ENCODE results near the gene SNTG2. TPM values are rescaled to one million over a fixed set of nuclear protein-coding genes. Genes with fewer than 3 reads are reported as not detected.

Gene SNTG2
- total RNA-seq, 2 donors from 2014 or later = 2.0 to 5.0 TPM

DNA sequence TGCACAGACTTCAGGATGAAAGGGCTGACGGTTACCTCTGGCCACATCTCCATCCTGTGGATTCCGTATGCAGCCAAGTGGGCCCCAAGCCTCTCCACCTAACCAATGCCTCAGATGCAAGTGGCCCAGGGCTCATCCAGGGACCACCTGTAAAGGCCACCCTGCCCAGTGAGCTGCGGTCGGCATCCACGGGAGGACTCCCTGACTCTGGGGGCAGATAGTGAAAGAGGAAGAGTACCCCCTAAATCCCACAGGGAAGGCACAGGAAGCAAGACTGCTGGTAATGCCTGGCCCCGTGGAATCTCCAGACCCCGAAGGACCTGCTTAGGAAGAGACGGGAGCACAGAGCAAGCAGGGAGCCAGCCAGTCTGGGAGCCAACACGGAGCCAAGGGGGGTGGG is 451.4 kb downstream of the SNTG2 start:
- H3K36me3 ChIP-seq = no peaks in the 10 kb centered on the region
- no peaks in the 10 kb centered on the region for H3K4me1 ChIP-seq (replicated peaks)
- 88% methylated on average over 9 of the region's 9 CpGs for WGBS
- DNase-seq (ENCODE audit: low spot score) = no peak
- intact Hi-C loops (cut with DNase I) = no loop called here
- no peaks in the 10 kb centered on the region for H3K27me3 ChIP-seq (replicated peaks; ENCODE audit: insufficient read depth)
- no peak overlapping the region for H3K4me3 ChIP-seq
- TF ChIP-seq POLR2AphosphoS5 (IDR thresholded peaks at IDR 0.05) = no peak
- no peak for TF ChIP-seq POLR2A (IDR thresholded peaks at IDR 0.05)
- TF ChIP-seq CTCF (IDR thresholded peaks at IDR 0.05) = no peak
- no peaks in the 10 kb centered on the region for H3K9me3 ChIP-seq
- H3K27ac ChIP-seq = no peak overlapping the region

GRCh38 chr2:1403565-1403964 is 452.9 kb downstream of the SNTG2 start:
- H3K4me1 ChIP-seq (replicated peaks) = no peaks in the 10 kb centered on the region
- no peak overlapping the region for H3K4me3 ChIP-seq
- H3K9me3 ChIP-seq = no peaks in the 10 kb centered on the region
- 88% methylated on average over 12 of the region's 12 CpGs for WGBS
- no peak for TF ChIP-seq POLR2A (IDR thresholded peaks at IDR 0.05)
- no peak for TF ChIP-seq POLR2AphosphoS5 (IDR thresholded peaks at IDR 0.05)
- no peak for TF ChIP-seq CTCF (IDR thresholded peaks at IDR 0.05)
- intact Hi-C loops (cut with DNase I) = no loop called here
- no peak overlapping the region for H3K27ac ChIP-seq
- no peaks in the 10 kb centered on the region for H3K27me3 ChIP-seq (replicated peaks; ENCODE audit: insufficient read depth)
- H3K36me3 ChIP-seq = no peaks in the 10 kb centered on the region
- no peak for DNase-seq (ENCODE audit: low spot score)

GRCh38 chr2:1405124-1405523 is 454.5 kb downstream of the SNTG2 start:
- Histone ChIP-seq H3K4me1 (replicated peaks) (no peaks in the 10 kb centered on the region), H3K27ac (no peak overlapping the region), H3K36me3 (no peaks in the 10 kb centered on the region), H3K4me3 (no peak overlapping the region), H3K9me3 (no peaks in the 10 kb centered on the region), H3K27me3 (replicated peaks; ENCODE audit: insufficient read depth) (no peaks in the 10 kb centered on the region)
- no peak for TF ChIP-seq CTCF (IDR thresholded peaks at IDR 0.05)
- no peak for TF ChIP-seq POLR2AphosphoS5 (IDR thresholded peaks at IDR 0.05)
- TF ChIP-seq POLR2A (IDR thresholded peaks at IDR 0.05) = no peak
- intact Hi-C loops (cut with DNase I) = no loop called here
- no peak for DNase-seq (ENCODE audit: low spot score)
- 82% methylated on average over 1 of the region's 1 CpG for WGBS

- 62% methylated on average over 3 of the region's 3 CpGs for WGBS
- Histone ChIP-seq H3K36me3 (no peaks in the 10 kb centered on the region), H3K9me3 (no peaks in the 10 kb centered on the region), H3K27ac (no peak overlapping the region), H3K4me1 (replicated peaks) (no peaks in the 10 kb centered on the region), H3K4me3 (no peak overlapping the region), H3K27me3 (replicated peaks; ENCODE audit: insufficient read depth) (no peaks in the 10 kb centered on the region)
- intact Hi-C loops (cut with DNase I) = no loop called here
- TF ChIP-seq POLR2A (IDR thresholded peaks at IDR 0.05) (no peak), POLR2AphosphoS5 (IDR thresholded peaks at IDR 0.05) (no peak), CTCF (IDR thresholded peaks at IDR 0.05) (no peak)
- no peak for DNase-seq (ENCODE audit: low spot score)
These were observed 455.3 kb downstream of the SNTG2 start for GRCh38 chr2:1405967-1406366.

DNA sequence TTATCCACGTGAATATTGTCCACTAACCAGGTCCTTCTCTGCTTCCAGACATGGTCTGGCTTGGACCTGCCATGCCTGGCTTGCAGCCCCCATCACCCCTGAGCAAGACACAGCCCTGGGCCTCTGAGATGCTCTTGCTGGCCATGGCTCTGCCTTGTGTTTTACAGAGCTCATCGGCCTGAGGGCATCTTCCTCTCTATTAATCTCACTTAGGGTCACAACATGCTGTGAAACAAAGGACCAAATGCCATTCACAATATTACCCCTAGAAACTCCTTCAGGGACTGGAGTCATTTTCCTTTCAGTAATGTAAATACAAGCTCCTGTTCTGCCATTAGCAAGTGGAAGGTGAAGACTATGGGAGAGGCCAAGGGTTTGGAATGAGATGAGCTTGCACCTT is 455.8 kb downstream of the SNTG2 start:
- Histone ChIP-seq H3K27me3 (replicated peaks; ENCODE audit: insufficient read depth) (no peaks in the 10 kb centered on the region), H3K9me3 (no peaks in the 10 kb centered on the region), H3K36me3 (no peaks in the 10 kb centered on the region), H3K4me3 (no peak overlapping the region), H3K4me1 (replicated peaks) (no peaks in the 10 kb centered on the region), H3K27ac (no peak overlapping the region)
- TF ChIP-seq POLR2A (IDR thresholded peaks at IDR 0.05) (no peak), POLR2AphosphoS5 (IDR thresholded peaks at IDR 0.05) (no peak), CTCF (IDR thresholded peaks at IDR 0.05) (no peak)
- no peak for DNase-seq (ENCODE audit: low spot score)
- WGBS = 95% methylated on average over 2 of the region's 2 CpGs
- intact Hi-C loops (cut with DNase I) = no loop called here

All from prostate gland (tissue), 2 donors.